Left lung (tissue), 10 donors: ENCODE measurements around the gene RFC4. TPM values are rescaled to one million over a fixed set of nuclear protein-coding genes. Genes with fewer than 3 reads are reported as not detected.

Experiments
- ATAC-seq: fragments of 200-7000 bp; cut with Tn5 transposase; one replicate; pipeline ENCODE4 v1.9.1; 2020; ENCODE audit warnings: moderate library complexity
- DNase-seq, 4 donors: peaks; one replicate each; pipeline ENCODE4 v3.0.0-alpha.2; 2013 to 2020
- H3K27ac ChIP-seq, 2 donors: fragments of 200-600 bp; sonication (generic) in 1 of 2; one replicate each; pipeline versions ENCODE4 v1.5.0 to v1.8.0; 2020 to 2021
- H3K27me3 ChIP-seq, 2 donors: fragments of 200-600 bp; sonication (generic) in 1 of 2; one replicate each; pipeline versions ENCODE4 v1.5.0 to v1.8.0; 2020 to 2021
- H3K36me3 ChIP-seq, 2 donors: fragments of 200-600 bp; sonication (generic) in 1 of 2; one replicate each; pipeline versions ENCODE4 v1.5.0 to v1.8.0; 2020 to 2021
- H3K4me1 ChIP-seq, 2 donors: fragments of 200-600 bp; one replicate each; pipeline ENCODE4 v1.8.0; 2021
- H3K4me3 ChIP-seq, 2 donors: fragments of 200-600 bp; sonication (generic) in 1 of 2; one replicate each; pipeline versions ENCODE4 v1.5.0 to v1.8.0; 2020 to 2021; ENCODE audit warnings: mild to moderate bottlenecking in 1 of 2
- H3K9me3 ChIP-seq, 2 donors: fragments of 200-600 bp; sonication (generic) in 1 of 2; one replicate each; pipeline versions ENCODE4 v1.5.0 to v1.8.0; 2020 to 2021
- intact Hi-C, 2 donors: fragments of 100-400 bp; cut with DNase I; formaldehyde crosslinking; loops; one replicate each; pipeline versions ENCODE4 v1.11.2 to v1.14.2; 2022
- polyA plus RNA-seq, 6 donors: library from polyadenylated mRNA; unstranded; fragments of 120-200 nt; gene quantifications; one replicate each; pipeline ENCODE4 v1.2.1, GENCODE V29; 2013; ENCODE audit not compliant: insufficient read length in 6 of 6
- total RNA-seq, 2 donors: library from RNA; stranded (reverse); fragmentation: NEBNext Ultra II Directional; extraction: Animal tissue kit (Norgen Biotek cat#: 25700); gene quantifications; one replicate each; pipeline ENCODE4 v1.2.1, GENCODE V29; 2021
- TF ChIP-seq, protein P1 (sequence below), 2 donors: fragments of 200-600 bp; sonication (generic) in 1 of 2; IDR thresholded peaks; one replicate each; pipeline versions ENCODE4 v1.5.0 to v1.8.0; 2021; ENCODE audit warnings: antibody characterized with exemption in 2 of 2
- donor health status: DM: no; HTN: yes; CAD: no.
- donor health status: DM: no; HTN: no; CAD: no.

The RFC4 gene
- total and polyA plus RNA-seq, 8 donors: 12.9 to 55.0 (median 41.5) TPM

DNA sequence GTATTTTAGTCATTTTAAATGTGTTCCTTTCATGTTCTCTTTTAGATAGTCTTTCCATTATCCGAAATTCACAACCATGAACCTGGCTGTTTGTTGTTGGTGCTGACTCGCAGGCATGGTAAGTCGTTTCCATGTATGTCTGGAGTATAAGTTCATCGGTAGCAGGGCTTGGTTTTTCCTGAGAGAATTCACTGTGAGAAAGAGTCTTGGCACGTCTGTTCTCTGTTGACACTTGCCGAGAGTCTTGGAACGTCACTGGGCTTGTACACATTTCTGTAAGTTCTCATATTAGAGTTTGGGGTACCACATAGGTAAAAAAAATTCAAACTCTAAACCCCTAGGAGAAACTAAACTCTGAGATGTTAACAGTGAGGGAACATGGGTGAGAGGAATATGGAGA, 52.3 kb downstream of the RFC4 start:
- Histone ChIP-seq H3K4me3 (no peak overlapping the region), H3K4me1 (no peaks in the 10 kb centered on the region), H3K36me3 (no peaks in the 10 kb centered on the region), H3K9me3 (no peaks in the 10 kb centered on the region), H3K27ac (no peak overlapping the region), H3K27me3 (peaks cover 0 to 6% of the 10 kb centered on the region in 2 donors)
- ATAC-seq: no peak
- TF ChIP-seq, protein P1, sequence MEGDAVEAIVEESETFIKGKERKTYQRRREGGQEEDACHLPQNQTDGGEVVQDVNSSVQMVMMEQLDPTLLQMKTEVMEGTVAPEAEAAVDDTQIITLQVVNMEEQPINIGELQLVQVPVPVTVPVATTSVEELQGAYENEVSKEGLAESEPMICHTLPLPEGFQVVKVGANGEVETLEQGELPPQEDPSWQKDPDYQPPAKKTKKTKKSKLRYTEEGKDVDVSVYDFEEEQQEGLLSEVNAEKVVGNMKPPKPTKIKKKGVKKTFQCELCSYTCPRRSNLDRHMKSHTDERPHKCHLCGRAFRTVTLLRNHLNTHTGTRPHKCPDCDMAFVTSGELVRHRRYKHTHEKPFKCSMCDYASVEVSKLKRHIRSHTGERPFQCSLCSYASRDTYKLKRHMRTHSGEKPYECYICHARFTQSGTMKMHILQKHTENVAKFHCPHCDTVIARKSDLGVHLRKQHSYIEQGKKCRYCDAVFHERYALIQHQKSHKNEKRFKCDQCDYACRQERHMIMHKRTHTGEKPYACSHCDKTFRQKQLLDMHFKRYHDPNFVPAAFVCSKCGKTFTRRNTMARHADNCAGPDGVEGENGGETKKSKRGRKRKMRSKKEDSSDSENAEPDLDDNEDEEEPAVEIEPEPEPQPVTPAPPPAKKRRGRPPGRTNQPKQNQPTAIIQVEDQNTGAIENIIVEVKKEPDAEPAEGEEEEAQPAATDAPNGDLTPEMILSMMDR (IDR thresholded peaks at IDR 0.05): no peak
- DNase-seq: no peak
- intact Hi-C loops: no loop called here

DNA sequence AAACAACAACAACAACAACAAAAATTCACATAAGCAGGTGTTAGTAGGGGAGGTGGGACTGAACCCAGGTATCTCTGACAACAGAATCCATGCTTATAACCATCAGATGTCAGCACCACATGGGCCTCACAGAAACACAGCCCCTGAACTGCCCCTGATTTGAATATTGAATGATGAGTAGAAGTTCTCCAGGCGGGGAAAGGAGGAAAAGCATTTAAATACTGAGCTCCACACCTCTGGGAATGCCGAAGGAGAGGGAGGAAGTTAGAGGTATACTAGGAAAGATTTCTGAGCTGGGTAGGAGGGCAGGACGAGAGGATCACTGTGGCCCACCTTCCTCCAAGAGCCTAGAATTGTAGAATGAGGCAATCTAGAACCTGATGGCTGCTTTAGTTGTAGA, 54.8 kb downstream of the RFC4 start:
- H3K4me3 ChIP-seq: no peak overlapping the region
- ATAC-seq (no peak), DNase-seq (no peak)
- no peak overlapping the region for H3K27ac ChIP-seq
- H3K4me1 ChIP-seq: no peaks in the 10 kb centered on the region
- no peaks in the 10 kb centered on the region for H3K27me3 ChIP-seq
- no peaks in the 10 kb centered on the region for H3K9me3 ChIP-seq
- intact Hi-C loops: no loop called here
- TF ChIP-seq, protein P1 (IDR thresholded peaks at IDR 0.05): no peak
- H3K36me3 ChIP-seq: no peaks in the 10 kb centered on the region

DNA sequence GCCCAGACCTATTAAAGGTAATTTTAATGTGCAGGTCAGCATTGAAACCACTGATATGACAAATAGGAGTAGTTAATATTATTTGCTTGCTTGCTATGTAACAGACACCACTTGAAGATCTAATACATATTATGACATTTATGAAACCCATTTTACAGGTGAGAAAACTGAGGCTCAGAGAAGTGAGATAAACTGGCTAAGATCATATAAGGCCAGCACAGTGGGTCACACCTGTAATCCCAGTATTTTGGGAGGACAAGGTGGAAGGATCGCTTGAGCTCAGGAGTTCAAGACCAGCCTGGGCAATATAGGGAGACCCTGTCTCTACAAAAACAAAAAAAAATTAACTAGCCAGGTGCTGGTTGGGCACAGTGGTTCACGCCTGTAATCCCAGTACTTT, 56.0 kb downstream of the RFC4 start:
- intact Hi-C loops: no loop called here
- no peaks in the 10 kb centered on the region for H3K36me3 ChIP-seq
- no peak for ATAC-seq

DNA sequence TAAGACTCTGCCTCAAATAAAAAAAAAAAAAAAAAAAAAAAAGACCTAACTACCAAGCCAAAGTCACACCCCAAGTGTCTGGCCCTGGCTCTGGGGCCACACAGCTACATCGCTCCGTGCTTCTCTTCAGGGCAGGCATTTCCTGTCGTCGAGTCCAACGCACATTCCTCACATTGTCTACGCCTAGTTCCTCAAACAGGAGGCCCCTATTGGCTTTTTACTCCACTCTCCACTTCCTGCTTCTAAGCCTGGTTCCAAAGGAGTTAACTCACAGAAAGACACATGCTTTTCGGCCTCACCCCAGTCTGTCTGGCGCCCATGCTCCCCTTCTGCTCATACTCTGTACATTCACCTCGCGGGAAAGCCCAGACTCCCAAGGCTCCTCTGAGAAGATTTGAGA, 60.3 kb downstream of the RFC4 start:
- TF ChIP-seq, protein P1 (IDR thresholded peaks at IDR 0.05): no peak
- H3K9me3 ChIP-seq: no peaks in the 10 kb centered on the region
- H3K4me3 ChIP-seq: no peak overlapping the region
- peak overlapping the region in 1 of 2 donors; percentile 48 for H3K27ac ChIP-seq
- DNase-seq: peak in 2 of 4 donors; percentile 36 to 68
- H3K27me3 ChIP-seq: no peaks in the 10 kb centered on the region
- ATAC-seq: peak; percentile 98
- H3K4me1 ChIP-seq: peaks cover 0 to 6% of the 10 kb centered on the region in 2 donors
- H3K36me3 ChIP-seq: no peaks in the 10 kb centered on the region
- intact Hi-C loops: no loop called here

More for the DNA sequence above, 56.0 kb downstream of the RFC4 start:
- H3K9me3 ChIP-seq: no peaks in the 10 kb centered on the region
- no peak for DNase-seq
- H3K4me1 ChIP-seq: peaks cover 0 to 6% of the 10 kb centered on the region in 2 donors
- H3K4me3 ChIP-seq: no peak overlapping the region
- TF ChIP-seq, protein P1 (IDR thresholded peaks at IDR 0.05): no peak
- no peaks in the 10 kb centered on the region for H3K27me3 ChIP-seq
- H3K27ac ChIP-seq: no peak overlapping the region

DNA sequence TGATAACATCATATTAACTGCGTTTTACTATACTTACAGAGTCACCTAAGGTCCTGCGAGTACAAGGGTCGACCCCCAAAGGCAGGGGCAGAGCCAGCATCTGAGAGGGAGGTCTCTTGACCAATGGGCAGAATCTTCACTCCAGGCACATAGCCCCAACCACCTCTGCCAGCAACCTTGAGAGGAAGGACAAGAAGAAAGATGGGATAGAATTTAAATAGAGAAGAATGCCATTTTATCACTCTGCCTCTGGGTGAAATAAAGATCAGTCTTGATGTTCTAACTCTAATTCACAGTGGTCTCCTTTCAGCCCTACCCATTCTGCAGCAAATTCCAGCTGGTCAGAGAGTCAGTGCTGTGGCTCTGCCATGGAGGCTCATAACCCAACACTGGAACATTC, 62.6 kb downstream of the RFC4 start:
- H3K4me3 ChIP-seq: no peak overlapping the region
- H3K36me3 ChIP-seq: no peaks in the 10 kb centered on the region
- H3K4me1 ChIP-seq: peaks cover 0 to 6% of the 10 kb centered on the region in 2 donors
- ATAC-seq (no peak), DNase-seq (no peak)
- TF ChIP-seq, protein P1 (IDR thresholded peaks at IDR 0.05): no peak
- no peaks in the 10 kb centered on the region for H3K9me3 ChIP-seq
- H3K27ac ChIP-seq: no peak overlapping the region
- no peaks in the 10 kb centered on the region for H3K27me3 ChIP-seq
- intact Hi-C loops: no loop called here
